ENCODE results near the gene POU2AF3.
"Not testable (repeated sequence)": the region's sequence is repeated elsewhere in the genome, so short reads cannot be mapped to it uniquely, and the experiment has no call there.

POU2AF3 gene

GRCh38 chr11:111298413-111299100 lies at the start of gene POU2AF3:
Gene POU2AF3 (plus strand): TSS chr11:111298546. CDS start chr11:111298582, 36 bp downstream.
- DNase-seq (ENCODE audit: insufficient read length, low spot score) (no peak), FAIRE-seq (no peak)

- no peak for FAIRE-seq
- no peak for DNase-seq (ENCODE audit: insufficient read length, low spot score)
These were observed 47.4 kb upstream of the POU2AF3 start for GRCh38 chr11:111250936-111251335.

- no peak for DNase-seq (ENCODE audit: insufficient read length, low spot score)
- FAIRE-seq, result no peak
These were observed 45.2 kb upstream of the POU2AF3 start for GRCh38 chr11:111253131-111253530.

- DNase-seq (ENCODE audit: insufficient read length, low spot score), result no peak
- no peak for FAIRE-seq
These were observed 44.7 kb upstream of the POU2AF3 start for GRCh38 chr11:111253630-111254029.

GRCh38 chr11:111258046-111258445 lies 40.3 kb upstream of the POU2AF3 start:
- FAIRE-seq, result no peak
- DNase-seq (ENCODE audit: insufficient read length, low spot score), result no peak

- FAIRE-seq (no peak), DNase-seq (ENCODE audit: insufficient read length, low spot score) (no peak)
These were observed 38.5 kb upstream of the POU2AF3 start for GRCh38 chr11:111259896-111260295.

- DNase-seq (ENCODE audit: insufficient read length, low spot score), result no peak
- no peak for FAIRE-seq
These were observed 37.5 kb upstream of the POU2AF3 start for GRCh38 chr11:111260811-111261210.

- FAIRE-seq (no peak), DNase-seq (ENCODE audit: insufficient read length, low spot score) (no peak)
These were observed 33.7 kb upstream of the POU2AF3 start for GRCh38 chr11:111264646-111265045.

GRCh38 chr11:111265421-111265820 lies 32.9 kb upstream of the POU2AF3 start:
- no peak for DNase-seq (ENCODE audit: insufficient read length, low spot score)
- no peak for FAIRE-seq

GRCh38 chr11:111268303-111268702 lies 30.0 kb upstream of the POU2AF3 start:
- DNase-seq (ENCODE audit: insufficient read length, low spot score); FAIRE-seq: not testable (repeated sequence)

- no peak for DNase-seq (ENCODE audit: insufficient read length, low spot score)
- FAIRE-seq, result no peak
These were observed 29.0 kb upstream of the POU2AF3 start for GRCh38 chr11:111269146-111269868.

GRCh38 chr11:111272420-111272819 lies 25.9 kb upstream of the POU2AF3 start:
- FAIRE-seq, result no peak
- no peak for DNase-seq (ENCODE audit: insufficient read length, low spot score)

GRCh38 chr11:111282562-111283075 lies 15.7 kb upstream of the POU2AF3 start:
- DNase-seq (ENCODE audit: insufficient read length, low spot score) (no peak), FAIRE-seq (no peak)

GRCh38 chr11:111283945-111284481 lies 14.3 kb upstream of the POU2AF3 start:
- no peak for DNase-seq (ENCODE audit: insufficient read length, low spot score)
- FAIRE-seq, result no peak

GRCh38 chr11:111285189-111286091 lies 12.9 kb upstream of the POU2AF3 start:
- DNase-seq (ENCODE audit: insufficient read length, low spot score) (no peak), FAIRE-seq (no peak)

- DNase-seq (ENCODE audit: insufficient read length, low spot score), result no peak
- no peak for FAIRE-seq
These were observed 6.6 kb upstream of the POU2AF3 start for GRCh38 chr11:111291764-111292163.

GRCh38 chr11:111292408-111292807 lies 5.9 kb upstream of the POU2AF3 start:
- not testable (repeated sequence) for DNase-seq (ENCODE audit: insufficient read length, low spot score); FAIRE-seq

GRCh38 chr11:111296196-111296595 lies 2.1 kb upstream of the POU2AF3 start:
- FAIRE-seq (no peak), DNase-seq (ENCODE audit: insufficient read length, low spot score) (no peak)

- no peak for DNase-seq (ENCODE audit: insufficient read length, low spot score)
- FAIRE-seq, result no peak
These were observed 650 bp upstream of the POU2AF3 start for GRCh38 chr11:111297696-111298095.

Data from GM19239 (cell line).